Measurements from ENCODE around the gene STAT5B.

DNA sequence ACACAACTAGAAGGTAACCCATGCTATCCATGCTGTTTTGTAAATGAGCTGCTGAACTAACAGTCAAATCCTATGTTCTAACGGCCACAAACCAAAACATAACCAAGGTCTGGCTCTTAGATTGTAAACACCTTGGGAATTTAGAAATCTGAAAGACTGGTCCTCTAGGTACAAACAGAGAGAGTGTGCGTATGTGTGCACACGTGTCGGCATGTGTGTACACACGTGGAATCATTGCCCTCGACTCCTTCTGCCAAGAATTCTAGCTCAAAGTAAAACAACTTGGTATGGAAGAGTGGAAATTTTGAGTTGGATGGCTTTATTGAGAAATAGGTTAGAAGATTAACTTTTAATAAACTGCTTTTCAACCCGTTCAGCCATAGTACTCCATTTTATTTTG, 63.8 kb downstream of the STAT5B start:
- TF ChIP-seq SIN3A (IDR thresholded peaks at IDR 0.05; ENCODE audit: borderline replicate concordance, insufficient read depth, low read depth, low read length) (no peak), POLR2AphosphoS5 (IDR thresholded peaks at IDR 0.05; ENCODE audit: low read depth, low read length) (no peak), TCF7L2 (IDR thresholded peaks at IDR 0.05; ENCODE audit: low read depth, low read length) (no peak)
- TF ChIP-seq, protein P1, sequence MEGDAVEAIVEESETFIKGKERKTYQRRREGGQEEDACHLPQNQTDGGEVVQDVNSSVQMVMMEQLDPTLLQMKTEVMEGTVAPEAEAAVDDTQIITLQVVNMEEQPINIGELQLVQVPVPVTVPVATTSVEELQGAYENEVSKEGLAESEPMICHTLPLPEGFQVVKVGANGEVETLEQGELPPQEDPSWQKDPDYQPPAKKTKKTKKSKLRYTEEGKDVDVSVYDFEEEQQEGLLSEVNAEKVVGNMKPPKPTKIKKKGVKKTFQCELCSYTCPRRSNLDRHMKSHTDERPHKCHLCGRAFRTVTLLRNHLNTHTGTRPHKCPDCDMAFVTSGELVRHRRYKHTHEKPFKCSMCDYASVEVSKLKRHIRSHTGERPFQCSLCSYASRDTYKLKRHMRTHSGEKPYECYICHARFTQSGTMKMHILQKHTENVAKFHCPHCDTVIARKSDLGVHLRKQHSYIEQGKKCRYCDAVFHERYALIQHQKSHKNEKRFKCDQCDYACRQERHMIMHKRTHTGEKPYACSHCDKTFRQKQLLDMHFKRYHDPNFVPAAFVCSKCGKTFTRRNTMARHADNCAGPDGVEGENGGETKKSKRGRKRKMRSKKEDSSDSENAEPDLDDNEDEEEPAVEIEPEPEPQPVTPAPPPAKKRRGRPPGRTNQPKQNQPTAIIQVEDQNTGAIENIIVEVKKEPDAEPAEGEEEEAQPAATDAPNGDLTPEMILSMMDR (IDR thresholded peaks at IDR 0.05) = no peak
- TF ChIP-seq, protein P2, sequence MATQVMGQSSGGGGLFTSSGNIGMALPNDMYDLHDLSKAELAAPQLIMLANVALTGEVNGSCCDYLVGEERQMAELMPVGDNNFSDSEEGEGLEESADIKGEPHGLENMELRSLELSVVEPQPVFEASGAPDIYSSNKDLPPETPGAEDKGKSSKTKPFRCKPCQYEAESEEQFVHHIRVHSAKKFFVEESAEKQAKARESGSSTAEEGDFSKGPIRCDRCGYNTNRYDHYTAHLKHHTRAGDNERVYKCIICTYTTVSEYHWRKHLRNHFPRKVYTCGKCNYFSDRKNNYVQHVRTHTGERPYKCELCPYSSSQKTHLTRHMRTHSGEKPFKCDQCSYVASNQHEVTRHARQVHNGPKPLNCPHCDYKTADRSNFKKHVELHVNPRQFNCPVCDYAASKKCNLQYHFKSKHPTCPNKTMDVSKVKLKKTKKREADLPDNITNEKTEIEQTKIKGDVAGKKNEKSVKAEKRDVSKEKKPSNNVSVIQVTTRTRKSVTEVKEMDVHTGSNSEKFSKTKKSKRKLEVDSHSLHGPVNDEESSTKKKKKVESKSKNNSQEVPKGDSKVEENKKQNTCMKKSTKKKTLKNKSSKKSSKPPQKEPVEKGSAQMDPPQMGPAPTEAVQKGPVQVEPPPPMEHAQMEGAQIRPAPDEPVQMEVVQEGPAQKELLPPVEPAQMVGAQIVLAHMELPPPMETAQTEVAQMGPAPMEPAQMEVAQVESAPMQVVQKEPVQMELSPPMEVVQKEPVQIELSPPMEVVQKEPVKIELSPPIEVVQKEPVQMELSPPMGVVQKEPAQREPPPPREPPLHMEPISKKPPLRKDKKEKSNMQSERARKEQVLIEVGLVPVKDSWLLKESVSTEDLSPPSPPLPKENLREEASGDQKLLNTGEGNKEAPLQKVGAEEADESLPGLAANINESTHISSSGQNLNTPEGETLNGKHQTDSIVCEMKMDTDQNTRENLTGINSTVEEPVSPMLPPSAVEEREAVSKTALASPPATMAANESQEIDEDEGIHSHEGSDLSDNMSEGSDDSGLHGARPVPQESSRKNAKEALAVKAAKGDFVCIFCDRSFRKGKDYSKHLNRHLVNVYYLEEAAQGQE (IDR thresholded peaks at IDR 0.05; ENCODE audit: insufficient read depth in 1 of 2, low read depth in 2 of 2, low read length in 1 of 2) = no peak
